NCI-H2196 treated with DMSO at 0.1 percent for 48 hours (cell line): ENCODE results near the gene MMP14.
A peak's percentile ranks its signal among the peaks of the same experiment; 100 is the strongest.
"Not testable (repeated sequence)": the region's sequence is repeated elsewhere in the genome, so short reads cannot be mapped to it uniquely, and the experiment has no call there.

Experiments
- DNase-seq: peaks from one replicate; lab custom pipeline; 2025; ENCODE audit not compliant: unreplicated experiment; lab: John Stamatoyannopoulos, UW

Gene MMP14

DNA sequence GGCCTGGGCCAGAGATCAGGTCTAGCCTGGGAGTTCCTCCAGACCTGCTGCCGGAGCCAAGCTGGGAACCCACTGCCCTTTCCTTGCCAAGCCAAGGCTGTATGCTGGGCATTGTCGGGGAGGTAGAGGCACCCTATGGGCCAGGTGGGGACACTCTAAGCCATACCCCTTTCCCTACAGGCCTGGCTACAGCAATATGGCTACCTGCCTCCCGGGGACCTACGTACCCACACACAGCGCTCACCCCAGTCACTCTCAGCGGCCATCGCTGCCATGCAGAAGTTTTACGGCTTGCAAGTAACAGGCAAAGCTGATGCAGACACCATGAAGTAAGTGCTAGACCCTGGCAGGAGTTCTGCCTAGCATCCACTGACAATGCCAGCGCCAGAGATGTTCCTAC lies 4.9 kb downstream of the MMP14 start:
- no peak for DNase-seq

DNA sequence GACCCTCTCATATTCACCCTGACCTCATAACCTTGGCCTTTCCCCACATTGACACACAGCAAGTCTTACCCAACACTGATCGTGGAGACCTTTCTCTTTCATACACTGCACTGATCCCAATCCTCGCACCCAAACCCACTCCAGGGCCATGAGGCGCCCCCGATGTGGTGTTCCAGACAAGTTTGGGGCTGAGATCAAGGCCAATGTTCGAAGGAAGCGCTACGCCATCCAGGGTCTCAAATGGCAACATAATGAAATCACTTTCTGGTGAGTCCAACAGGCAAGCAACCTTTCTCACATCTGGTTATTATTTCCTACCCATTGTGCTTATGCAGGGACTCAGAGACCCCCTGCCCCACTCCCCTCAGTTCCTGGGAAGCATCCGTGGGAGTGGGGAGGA lies 5.4 kb downstream of the MMP14 start:
- DNase-seq, result no peak

DNA sequence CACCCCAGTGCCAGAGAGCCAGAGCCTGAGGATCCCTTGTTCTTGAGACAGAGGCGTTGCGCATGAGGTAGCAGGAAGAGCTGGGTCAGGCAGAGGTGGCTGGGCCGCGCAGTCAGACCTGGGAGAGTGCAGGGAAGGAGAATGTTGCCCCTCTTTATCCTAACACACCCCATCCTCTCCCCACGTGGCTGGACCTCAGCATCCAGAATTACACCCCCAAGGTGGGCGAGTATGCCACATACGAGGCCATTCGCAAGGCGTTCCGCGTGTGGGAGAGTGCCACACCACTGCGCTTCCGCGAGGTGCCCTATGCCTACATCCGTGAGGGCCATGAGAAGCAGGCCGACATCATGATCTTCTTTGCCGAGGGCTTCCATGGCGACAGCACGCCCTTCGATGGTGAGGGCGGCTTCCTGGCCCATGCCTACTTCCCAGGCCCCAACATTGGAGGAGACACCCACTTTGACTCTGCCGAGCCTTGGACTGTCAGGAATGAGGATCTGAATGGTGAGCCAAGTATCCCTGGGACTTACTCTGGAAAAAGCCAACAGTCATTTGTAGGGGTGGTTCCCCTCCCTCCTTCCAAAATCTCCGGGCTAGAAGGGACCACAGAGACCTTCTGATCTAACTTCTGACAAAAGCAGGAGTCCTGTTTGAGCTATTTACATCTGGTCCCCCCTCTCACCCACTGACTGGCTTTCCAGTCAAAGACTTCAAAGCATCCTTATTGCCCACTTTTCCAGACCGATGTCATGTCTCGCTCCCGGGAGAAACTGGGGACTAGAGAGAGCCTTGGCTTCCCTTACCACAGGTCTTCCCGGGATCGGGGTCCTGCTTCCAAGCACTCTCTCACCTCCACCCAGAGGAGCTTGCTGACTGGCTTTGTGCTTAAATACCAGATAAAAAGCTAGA lies 6.1 kb downstream of the MMP14 start:
- no peak for DNase-seq

DNA sequence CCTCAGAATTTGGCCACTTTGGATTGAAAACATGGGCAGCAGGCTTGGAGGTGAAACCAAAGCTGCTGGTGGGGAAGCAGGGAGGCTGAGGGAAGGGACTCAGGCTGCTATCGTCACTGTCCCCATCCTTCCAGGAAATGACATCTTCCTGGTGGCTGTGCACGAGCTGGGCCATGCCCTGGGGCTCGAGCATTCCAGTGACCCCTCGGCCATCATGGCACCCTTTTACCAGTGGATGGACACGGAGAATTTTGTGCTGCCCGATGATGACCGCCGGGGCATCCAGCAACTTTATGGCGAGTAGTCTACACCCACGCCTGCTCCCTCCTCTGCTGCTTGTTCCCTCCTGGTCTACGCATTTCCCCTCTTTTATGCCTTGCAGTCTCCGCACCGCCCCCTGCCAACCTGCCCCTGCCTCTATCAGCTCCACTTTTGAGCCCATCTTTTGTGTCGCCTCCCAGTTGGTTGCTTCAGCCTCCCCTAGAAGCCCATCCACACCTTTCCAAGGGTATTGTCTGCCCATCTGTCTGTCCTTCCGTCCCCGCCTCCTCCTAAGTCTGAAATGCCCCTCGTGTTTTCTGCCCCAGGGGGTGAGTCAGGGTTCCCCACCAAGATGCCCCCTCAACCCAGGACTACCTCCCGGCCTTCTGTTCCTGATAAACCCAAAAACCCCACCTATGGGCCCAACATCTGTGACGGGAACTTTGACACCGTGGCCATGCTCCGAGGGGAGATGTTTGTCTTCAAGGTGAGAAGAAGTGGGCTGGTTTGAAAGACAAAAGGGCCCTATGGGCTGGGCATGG lies 6.9 kb downstream of the MMP14 start:
- no peak for DNase-seq

DNA sequence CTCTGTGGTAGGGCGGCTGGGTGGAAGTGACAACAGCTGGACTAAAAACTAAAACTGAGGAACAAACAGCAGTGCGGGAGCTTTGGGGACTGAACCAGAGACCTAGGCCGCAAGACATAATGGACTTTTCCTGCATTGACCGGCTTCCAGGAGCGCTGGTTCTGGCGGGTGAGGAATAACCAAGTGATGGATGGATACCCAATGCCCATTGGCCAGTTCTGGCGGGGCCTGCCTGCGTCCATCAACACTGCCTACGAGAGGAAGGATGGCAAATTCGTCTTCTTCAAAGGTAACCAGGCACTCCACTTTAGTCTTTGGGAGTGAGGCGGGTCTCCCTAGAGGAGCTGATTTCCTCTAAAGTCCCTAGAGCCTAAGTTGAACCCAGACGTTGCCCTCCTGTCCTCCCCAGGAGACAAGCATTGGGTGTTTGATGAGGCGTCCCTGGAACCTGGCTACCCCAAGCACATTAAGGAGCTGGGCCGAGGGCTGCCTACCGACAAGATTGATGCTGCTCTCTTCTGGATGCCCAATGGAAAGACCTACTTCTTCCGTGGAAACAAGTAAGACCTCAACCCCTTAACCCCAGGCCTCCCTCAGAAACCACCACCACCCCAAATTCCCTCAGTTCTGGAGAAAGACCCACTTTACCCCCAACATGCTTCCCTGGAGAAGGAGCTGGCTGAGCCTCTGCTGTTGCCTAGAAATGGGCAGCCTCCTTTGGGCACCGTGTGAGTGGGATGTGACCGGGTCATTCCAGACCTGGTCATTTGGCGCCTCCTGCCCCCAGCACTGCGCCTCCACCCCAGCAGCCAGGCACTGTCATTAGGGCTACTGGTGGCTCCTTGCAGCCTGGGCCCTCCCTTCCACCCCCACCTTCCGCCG lies 8.1 kb downstream of the MMP14 start:
- DNase-seq, result no peak

DNA sequence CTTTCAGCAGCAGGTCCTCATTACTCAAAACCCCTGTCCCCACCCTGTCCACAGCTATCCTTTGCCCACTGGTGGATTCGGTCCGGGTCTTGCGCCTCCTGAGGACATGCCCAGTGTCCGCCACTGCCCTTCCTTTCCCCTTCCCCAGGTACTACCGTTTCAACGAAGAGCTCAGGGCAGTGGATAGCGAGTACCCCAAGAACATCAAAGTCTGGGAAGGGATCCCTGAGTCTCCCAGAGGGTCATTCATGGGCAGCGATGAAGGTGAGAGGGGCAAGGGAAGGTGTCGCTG lies 8.7 kb downstream of the MMP14 start:
- DNase-seq, result no peak

DNA sequence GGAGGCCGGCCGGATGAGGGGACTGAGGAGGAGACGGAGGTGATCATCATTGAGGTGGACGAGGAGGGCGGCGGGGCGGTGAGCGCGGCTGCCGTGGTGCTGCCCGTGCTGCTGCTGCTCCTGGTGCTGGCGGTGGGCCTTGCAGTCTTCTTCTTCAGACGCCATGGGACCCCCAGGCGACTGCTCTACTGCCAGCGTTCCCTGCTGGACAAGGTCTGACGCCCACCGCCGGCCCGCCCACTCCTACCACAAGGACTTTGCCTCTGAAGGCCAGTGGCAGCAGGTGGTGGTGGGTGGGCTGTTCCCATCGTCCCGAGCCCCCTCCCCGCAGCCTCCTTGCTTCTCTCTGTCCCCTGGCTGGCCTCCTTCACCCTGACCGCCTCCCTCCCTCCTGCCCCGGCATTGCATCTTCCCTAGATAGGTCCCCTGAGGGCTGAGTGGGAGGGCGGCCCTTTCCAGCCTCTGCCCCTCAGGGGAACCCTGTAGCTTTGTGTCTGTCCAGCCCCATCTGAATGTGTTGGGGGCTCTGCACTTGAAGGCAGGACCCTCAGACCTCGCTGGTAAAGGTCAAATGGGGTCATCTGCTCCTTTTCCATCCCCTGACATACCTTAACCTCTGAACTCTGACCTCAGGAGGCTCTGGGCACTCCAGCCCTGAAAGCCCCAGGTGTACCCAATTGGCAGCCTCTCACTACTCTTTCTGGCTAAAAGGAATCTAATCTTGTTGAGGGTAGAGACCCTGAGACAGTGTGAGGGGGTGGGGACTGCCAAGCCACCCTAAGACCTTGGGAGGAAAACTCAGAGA lies 9.6 kb downstream of the MMP14 start:
- no peak for DNase-seq

DNA sequence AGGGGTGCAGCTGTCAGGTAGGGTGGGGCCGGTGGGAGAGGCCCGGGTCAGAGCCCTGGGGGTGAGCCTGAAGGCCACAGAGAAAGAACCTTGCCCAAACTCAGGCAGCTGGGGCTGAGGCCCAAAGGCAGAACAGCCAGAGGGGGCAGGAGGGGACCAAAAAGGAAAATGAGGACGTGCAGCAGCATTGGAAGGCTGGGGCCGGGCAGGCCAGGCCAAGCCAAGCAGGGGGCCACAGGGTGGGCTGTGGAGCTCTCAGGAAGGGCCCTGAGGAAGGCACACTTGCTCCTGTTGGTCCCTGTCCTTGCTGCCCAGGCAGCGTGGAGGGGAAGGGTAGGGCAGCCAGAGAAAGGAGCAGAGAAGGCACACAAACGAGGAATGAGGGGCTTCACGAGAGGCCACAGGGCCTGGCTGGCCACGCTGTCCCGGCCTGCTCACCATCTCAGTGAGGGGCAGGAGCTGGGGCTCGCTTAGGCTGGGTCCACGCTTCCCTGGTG lies 10.5 kb downstream of the MMP14 start:
- DNase-seq, result no peak

DNA sequence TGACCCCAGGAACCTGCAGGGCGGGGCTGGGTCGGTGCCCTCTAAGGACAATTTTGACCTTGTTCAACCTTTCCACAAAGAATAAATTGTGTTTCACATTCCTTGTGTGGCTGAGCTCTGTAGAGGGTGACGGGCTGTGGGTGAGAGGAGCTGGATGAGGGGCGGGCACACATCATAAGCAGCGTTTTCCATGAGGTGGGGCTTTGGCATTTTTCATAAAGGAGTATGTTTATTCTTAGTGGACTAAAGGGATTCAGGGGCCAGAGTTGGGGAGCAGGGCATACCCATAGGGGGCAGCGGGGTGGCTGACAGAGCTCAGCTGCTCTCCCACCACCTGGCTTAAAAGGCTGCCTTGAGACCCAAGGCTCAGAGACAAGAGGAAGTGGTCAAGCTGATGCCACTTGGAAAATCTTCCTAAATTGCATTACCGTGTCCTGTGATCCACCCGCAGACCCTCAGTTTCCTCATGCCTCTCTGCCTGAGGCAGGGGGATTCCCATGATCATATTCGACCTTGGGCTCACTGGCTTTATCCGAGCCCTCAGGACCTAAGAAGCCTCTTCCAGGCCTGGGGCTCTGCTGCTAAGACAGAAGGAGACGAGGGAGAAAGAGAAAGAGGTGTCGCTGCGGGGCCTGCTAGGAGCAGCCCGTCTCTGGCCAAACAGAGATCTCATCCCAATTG lies 11.4 kb downstream of the MMP14 start:
- DNase-seq, result no peak

DNA sequence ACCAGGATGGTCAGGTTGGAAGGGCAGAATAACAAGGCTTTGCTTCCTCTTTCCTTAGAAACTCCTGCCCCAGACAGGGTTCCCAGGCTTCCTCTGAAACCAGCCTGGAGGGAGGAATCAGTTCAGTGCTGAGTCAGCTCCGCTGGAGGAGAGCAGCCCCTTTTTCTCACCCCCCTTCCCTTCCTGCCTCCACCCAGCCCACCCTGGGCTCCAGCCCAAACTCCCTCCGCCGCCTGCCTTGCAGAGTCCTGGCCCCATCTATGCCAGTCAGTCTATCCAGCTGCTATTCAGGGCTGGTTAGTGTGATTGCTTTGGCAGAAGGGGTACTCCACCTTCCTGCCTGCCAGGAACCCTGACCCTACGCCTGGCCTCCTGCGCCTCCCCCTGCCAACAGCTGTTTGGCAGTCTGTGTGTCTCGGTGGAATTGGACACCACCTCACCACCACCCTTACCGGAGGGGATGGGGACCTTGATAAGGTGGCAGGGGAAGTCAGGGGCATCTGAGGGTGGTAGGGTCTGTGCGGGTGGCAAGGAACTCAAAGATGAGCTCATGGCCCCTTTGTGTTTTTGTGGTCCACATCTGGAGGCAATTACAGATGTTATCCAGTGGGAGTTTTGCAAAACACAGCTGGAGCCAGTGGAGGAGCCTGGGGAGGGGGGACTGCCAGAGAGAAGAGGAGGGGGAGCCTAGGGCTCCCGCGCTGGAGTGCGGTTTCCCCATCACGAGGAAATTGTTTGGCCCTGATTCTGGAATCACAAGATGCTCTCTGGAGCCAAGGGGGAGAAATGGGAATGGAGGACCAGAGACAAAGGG lies 12.2 kb downstream of the MMP14 start:
- no peak for DNase-seq

DNA sequence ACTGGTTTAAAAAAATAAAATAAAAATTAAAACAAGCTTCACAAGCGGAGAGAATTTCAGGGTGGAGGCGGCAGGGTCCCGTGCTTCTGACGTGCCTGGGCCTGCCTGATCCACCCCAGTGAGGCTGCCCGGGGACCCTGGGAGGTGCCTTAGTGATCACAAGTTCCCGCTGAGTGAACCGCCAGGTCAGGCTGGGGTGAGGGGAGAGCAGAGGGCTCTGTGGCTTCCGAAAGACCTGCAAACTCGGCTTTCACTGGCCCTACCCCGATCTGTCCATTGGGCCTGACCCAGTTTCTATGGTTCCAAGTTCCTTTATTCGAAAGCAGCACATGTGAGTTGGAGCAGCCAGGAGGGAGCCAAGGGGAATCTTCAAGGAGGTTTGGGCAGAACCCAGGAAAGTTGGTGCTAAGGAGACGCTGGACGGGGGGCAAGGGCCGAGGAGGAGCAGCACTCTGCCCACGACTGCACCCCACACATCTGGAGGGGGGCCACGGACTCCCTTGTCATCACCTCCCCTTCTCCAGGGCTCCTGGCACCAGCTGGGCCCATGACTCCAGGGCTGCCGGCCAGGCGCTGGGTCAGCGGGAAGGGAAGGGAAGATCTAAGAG lies 12.9 kb downstream of the MMP14 start:
- no peak for DNase-seq

DNA sequence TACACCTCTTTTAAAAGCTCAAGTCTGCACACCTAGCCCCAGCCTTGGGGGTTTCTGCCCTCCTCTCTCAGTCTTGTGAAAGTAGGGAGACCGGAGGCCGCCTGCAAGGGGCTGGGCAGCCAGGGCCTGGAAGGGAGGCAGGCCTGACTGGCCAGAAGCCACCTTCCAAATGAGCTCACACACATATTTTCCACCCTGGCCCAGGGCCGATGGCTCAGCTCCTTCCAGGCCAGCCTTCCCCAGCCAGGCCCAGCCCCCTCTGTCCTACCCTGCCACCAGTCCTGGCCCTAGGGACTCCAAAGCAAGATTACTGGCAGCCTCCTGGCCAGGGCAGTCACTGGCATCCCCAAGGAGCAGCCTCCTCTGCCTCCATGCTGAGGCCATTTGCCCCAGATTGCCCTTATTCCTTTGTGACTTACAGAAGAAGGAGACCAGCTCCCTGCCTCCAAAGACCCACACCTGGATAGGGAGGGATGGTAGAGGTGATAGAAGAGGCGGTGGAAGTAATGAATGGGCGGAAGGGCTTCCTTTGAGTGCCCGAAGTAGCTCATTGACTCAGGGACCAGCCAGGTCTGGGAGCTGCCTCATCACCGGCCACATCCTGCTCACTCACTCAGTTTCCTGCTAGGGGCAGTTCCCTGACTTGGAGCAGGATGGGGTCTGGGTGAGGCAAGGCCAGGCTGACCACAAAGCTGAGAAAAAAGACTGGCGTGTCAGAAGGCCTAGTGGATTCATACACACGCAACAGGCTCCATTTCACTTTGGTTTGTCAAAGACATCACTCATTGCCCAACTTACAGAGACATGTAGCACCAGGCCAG lies 14.8 kb downstream of the MMP14 start:
- no peak for DNase-seq

DNA sequence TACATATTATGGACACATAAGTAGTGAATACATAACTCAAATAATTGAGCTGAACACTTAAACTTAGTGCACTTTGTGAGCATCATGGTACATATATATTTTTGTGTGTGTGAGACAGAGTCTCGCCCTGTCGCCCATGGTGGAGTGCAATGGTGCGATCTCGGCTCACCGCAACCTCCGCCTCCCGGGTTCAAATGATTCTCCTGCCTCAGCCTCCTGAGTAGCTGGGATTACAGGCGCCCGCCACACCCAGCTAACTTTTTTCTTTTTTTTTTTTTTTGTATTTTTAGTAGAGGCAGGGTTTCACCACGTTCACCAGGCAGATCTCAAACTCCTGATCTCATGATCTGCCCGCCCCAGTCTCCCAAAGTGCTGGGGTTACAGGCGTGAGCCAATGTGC lies 15.8 kb downstream of the MMP14 start:
- not testable (repeated sequence) for DNase-seq

DNA sequence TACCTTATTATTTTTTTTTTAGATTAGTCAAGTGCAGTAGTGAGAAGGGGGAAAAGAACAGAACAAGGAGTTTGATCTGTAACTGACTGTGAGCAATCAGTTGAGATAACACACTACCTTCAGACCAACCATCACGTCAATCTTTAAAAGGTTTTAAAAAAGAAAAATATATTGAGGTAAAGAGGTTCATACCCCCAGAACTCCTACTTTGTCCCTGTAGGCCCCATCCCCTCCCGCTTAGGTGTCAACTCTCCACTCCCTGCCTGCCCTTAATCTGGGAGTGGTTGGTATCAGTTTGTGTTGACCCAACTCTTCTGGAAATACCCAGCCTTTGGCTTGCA lies 16.2 kb downstream of the MMP14 start:
- DNase-seq, result no peak

DNA sequence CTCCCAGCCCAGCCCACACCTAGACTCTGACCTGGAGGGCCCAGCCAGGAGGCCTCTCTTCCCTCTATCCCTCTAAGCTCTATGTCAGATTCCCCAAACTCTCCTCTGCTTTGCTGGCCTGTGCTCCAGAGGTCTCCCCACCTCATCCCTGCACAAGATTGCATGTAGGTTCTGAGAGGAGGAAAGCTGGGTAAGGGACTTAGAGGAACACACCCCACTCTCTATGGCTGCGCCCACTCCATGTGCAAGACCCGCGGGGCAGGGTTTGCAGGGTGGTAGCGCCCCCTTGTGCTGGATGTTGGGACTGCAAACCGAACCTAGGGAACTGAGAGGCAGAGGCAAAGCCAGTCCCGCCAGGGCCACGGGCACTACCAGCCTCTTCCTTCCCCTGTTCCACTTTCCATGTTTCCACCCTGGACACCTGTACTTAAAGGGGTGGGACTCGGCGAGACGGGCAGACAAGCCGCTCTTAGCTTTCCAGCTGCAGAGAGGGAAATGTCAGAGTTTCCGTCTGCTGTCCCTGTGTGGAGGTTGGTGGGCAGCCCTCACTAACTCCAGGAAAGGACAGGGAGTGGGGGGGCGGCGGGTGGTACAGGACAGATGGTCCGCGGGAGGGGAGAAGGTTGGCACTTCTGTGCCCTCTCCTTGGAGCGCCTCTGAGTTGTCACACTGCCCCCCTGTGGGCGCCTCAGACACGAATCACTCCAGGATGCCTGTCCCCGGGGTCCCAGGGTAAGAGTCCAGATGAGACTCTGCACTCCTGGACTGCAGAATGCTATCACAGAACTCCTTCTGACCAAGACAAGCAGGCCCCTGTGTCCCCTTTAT lies 16.8 kb downstream of the MMP14 start:
- DNase-seq, result peak; percentile 41

DNA sequence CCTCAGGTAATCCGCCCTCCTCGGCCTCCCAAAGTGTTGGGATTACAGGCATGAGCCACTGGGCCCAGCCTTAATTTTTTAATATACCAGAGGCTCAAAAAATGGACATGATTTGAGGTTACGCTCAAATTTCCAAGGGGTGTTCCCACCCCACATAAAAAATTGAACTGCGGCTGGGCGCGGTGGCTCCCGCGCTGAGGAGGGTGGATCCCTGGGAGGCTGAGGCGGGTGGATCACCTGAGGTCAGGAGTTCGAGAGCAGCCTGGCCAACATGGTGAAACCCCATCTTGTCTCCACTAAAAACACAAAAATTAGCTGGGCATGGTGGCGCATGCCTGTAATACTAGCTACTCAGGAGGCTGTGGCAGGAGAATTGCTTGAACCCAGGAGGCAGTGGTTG lies 17.9 kb downstream of the MMP14 start:
- not testable (repeated sequence) for DNase-seq
